Endodermal cell (in vitro differentiated cells): ENCODE data around the gene DNAJC17. TPM values are rescaled to one million over a fixed set of nuclear protein-coding genes. Genes with fewer than 3 reads are reported as not detected.
A peak's percentile ranks its signal among the peaks of the same experiment; 100 is the strongest.

Experiments used
- DNase-seq: peaks from one replicate; pipeline ENCODE4 v3.0.0-alpha.2; 2017
- H3K27ac ChIP-seq: 2 replicates; pipeline ENCODE4 v1.5.1; 2013; ENCODE audit warnings: mild to moderate bottlenecking, low read depth, low read length, moderate library complexity
- H3K27me3 ChIP-seq: 2 replicates; pipeline ENCODE4 v1.6.1; 2013; ENCODE audit warnings: mild to moderate bottlenecking, low read length, moderate library complexity; ENCODE audit not compliant: insufficient read depth, control insufficient read depth, poor library complexity, severe bottlenecking
- H3K36me3 ChIP-seq: 2 replicates; pipeline ENCODE4 v1.7.0; 2013; ENCODE audit warnings: mild to moderate bottlenecking, low read length, moderate library complexity; ENCODE audit not compliant: control insufficient read depth, insufficient read depth
- H3K4me1 ChIP-seq: one replicate; pipeline ENCODE4 v1.7.0; 2013; ENCODE audit warnings: low read length; ENCODE audit not compliant: control insufficient read depth, insufficient read depth
- H3K4me3 ChIP-seq: 2 replicates; pipeline ENCODE4 v1.5.1; 2013; ENCODE audit warnings: mild to moderate bottlenecking, low read length, moderate library complexity
- H3K9ac ChIP-seq: 2 replicates; pipeline ENCODE4 v1.6.1; 2013; ENCODE audit warnings: mild to moderate bottlenecking, low read length, moderate library complexity; ENCODE audit not compliant: poor library complexity, severe bottlenecking; ENCODE audit errors: extremely low read depth
- H3K9me3 ChIP-seq: 2 replicates; pipeline ENCODE4 v1.6.1; 2013; ENCODE audit warnings: mild to moderate bottlenecking, low read length, moderate library complexity; ENCODE audit not compliant: control insufficient read depth
- H3K27ac Mint-ChIP-seq: 2 replicates; pipeline ENCODE4 v1.8.0; 2020; ENCODE audit warnings: mixed read lengths
- H3K27me3 Mint-ChIP-seq: 2 replicates; pipeline ENCODE4 v1.8.0; 2021; ENCODE audit warnings: mild to moderate bottlenecking, mixed read lengths; ENCODE audit not compliant: insufficient read depth
- H3K36me3 Mint-ChIP-seq: 2 replicates; pipeline ENCODE4 v1.8.0; 2020; ENCODE audit warnings: low read depth, mixed read lengths
- H3K4me1 Mint-ChIP-seq: 2 replicates; pipeline ENCODE4 v1.8.0; 2020; ENCODE audit warnings: mixed read lengths
- H3K4me3 Mint-ChIP-seq: 2 replicates; pipeline ENCODE4 v1.8.0; 2020; ENCODE audit warnings: mild to moderate bottlenecking, moderate library complexity, mixed read lengths
- H3K9me3 Mint-ChIP-seq: 2 replicates; pipeline ENCODE4 v1.8.0; 2020; ENCODE audit warnings: mild to moderate bottlenecking, mixed read lengths
- WGBS, 2 experiments: methylation state at CpG; one replicate each; pipeline versions ENCODE4 v1.1.5 to v1.1.7; 2013; ENCODE audit warnings: missing lambda C conversion rate in 2 of 2, mixed read lengths in 1 of 2; ENCODE audit not compliant: insufficient coverage in 1 of 2, insufficient read length in 1 of 2; 5-methylcytosine and 5-hydroxymethylcytosine counted together
- total RNA-seq, 2 donors: library from RNA; stranded (reverse); fragmentation: NEBNext Ultra II Directional in 1 of 2; extraction: Animal tissue kit (Norgen Biotek cat#: 25700) in 1 of 2; gene quantifications; 2 replicates in 1 of 2; 3 replicates in 1 of 2; pipeline ENCODE4 v1.2.1, GENCODE V29; 2021
- TF ChIP-seq, protein P1 (sequence below): fragments of 200-600 bp; sonication (generic); conservative IDR thresholded peaks from 2 replicates; pipeline ENCODE4 v1.5.0; 2021; ENCODE audit warnings: antibody characterized with exemption, mild to moderate bottlenecking

DNAJC17 gene
- total RNA-seq, 2 donors from 2014 or later, result 34.0 to 41.0 TPM

DNA sequence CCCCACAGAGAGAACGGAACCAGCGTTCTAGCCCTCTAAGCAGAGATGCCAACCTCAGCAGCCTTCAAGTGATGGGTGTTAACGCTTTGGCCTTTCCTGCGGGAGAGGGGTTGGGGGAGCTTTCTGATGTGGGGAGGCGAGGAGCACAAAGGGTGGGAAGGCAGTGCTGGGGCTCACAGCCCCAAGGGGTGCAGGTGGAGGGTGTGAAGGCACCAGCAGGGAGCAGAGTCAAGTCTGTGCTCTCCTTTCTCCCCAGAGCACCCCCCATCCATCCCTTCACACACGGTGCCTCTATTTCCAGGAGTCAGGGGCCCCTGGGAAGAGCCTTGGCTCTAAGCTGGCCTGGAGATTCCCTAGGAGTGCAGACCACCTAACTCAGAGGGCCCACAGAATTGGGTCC is 33.4 kb downstream of the DNAJC17 start:
- H3K4me3 Mint-ChIP-seq, result no peak overlapping the region
- no peak for DNase-seq
- no peaks in the 10 kb centered on the region for H3K9me3 Mint-ChIP-seq
- TF ChIP-seq, protein P1, sequence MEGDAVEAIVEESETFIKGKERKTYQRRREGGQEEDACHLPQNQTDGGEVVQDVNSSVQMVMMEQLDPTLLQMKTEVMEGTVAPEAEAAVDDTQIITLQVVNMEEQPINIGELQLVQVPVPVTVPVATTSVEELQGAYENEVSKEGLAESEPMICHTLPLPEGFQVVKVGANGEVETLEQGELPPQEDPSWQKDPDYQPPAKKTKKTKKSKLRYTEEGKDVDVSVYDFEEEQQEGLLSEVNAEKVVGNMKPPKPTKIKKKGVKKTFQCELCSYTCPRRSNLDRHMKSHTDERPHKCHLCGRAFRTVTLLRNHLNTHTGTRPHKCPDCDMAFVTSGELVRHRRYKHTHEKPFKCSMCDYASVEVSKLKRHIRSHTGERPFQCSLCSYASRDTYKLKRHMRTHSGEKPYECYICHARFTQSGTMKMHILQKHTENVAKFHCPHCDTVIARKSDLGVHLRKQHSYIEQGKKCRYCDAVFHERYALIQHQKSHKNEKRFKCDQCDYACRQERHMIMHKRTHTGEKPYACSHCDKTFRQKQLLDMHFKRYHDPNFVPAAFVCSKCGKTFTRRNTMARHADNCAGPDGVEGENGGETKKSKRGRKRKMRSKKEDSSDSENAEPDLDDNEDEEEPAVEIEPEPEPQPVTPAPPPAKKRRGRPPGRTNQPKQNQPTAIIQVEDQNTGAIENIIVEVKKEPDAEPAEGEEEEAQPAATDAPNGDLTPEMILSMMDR, result no peak
- 96 to 100% methylated on average over 2 to 6 of the region's 6 CpGs for WGBS, 2 experiments
- peaks cover 23% of the 10 kb centered on the region for H3K36me3 ChIP-seq
- H3K9me3 ChIP-seq, result no peaks in the 10 kb centered on the region
- H3K27me3 Mint-ChIP-seq, result no peaks in the 10 kb centered on the region
- H3K27ac Mint-ChIP-seq, result no peak overlapping the region
- H3K27me3 ChIP-seq, result no peaks in the 10 kb centered on the region
- no peaks in the 10 kb centered on the region for H3K4me1 Mint-ChIP-seq
- no peak overlapping the region for H3K4me3 ChIP-seq
- peaks cover 35% of the 10 kb centered on the region for H3K36me3 Mint-ChIP-seq
- no peaks in the 10 kb centered on the region for H3K4me1 ChIP-seq
- no peak overlapping the region for H3K9ac ChIP-seq
- H3K27ac ChIP-seq, result no peak overlapping the region

DNA sequence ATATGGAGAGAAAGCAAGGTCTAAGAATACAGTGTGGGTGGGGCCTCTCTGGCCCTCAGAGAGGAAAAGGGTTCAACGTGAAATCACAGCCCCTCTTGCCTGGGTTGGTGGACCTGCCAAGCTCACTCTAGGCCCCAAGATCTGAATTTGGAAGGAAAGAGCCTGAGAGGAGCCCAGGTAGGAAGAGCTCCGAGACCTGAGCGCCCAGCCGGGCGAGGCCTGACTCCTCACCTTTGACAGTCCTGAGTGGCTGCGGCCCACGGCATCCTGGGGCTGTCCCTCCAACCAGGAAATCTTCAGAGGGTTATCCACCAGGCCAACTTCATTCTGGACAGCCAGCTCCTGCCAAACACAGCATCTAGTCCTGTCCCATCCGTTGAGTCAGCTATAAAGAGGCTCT is 33.8 kb downstream of the DNAJC17 start:
- 94 to 96% methylated on average over 5 to 8 of the region's 8 CpGs for WGBS, 2 experiments
- TF ChIP-seq, protein P1, result no peak
- H3K27me3 Mint-ChIP-seq, result no peaks in the 10 kb centered on the region
- H3K4me3 Mint-ChIP-seq, result no peak overlapping the region
- H3K27ac ChIP-seq, result no peak overlapping the region
- peak overlapping the region; percentile 22 for H3K27ac Mint-ChIP-seq
- DNase-seq, result no peak
- peaks cover 22% of the 10 kb centered on the region for H3K36me3 ChIP-seq
- H3K4me3 ChIP-seq, result no peak overlapping the region
- H3K9ac ChIP-seq, result no peak overlapping the region
- H3K36me3 Mint-ChIP-seq, result peaks cover 34% of the 10 kb centered on the region
- no peaks in the 10 kb centered on the region for H3K4me1 Mint-ChIP-seq
- no peaks in the 10 kb centered on the region for H3K27me3 ChIP-seq
- H3K4me1 ChIP-seq, result no peaks in the 10 kb centered on the region
- no peaks in the 10 kb centered on the region for H3K9me3 Mint-ChIP-seq
- no peaks in the 10 kb centered on the region for H3K9me3 ChIP-seq

DNA sequence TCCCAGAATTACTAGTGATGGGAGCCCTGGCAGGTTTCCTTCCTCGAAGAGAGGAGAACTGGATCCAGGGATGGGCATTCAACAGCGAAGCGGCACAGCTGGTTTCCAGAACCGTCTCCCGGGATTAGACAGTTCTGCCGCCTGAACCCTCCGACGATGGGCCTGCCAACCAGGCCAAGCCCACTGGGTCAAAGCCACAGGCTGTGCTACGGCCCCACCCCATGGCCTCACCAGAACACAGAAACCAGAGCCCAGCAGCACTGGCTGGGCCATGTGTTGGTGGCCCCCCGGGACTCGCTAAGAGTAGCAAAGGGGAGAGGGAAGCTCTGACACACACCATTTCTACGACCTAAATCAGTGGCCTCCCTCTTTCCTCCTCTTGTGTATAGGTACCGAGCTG is 35.3 kb downstream of the DNAJC17 start:
- Mint-ChIP-seq H3K4me1 (no peaks in the 10 kb centered on the region), H3K36me3 (peaks cover 25% of the 10 kb centered on the region), H3K9me3 (no peaks in the 10 kb centered on the region), H3K4me3 (no peak overlapping the region), H3K27me3 (no peaks in the 10 kb centered on the region), H3K27ac (no peak overlapping the region)
- TF ChIP-seq, protein P1, result no peak
- Histone ChIP-seq H3K27me3 (no peaks in the 10 kb centered on the region), H3K4me1 (no peaks in the 10 kb centered on the region), H3K27ac (no peak overlapping the region), H3K9me3 (no peaks in the 10 kb centered on the region), H3K36me3 (peaks cover 18% of the 10 kb centered on the region), H3K4me3 (no peak overlapping the region), H3K9ac (no peak overlapping the region)
- DNase-seq, result no peak
- 95 to 97% methylated on average over 8 to 12 of the region's 13 CpGs for WGBS, 2 experiments
